Kidney (tissue), 22 donors: ENCODE data around the gene TREM1. TPM values are rescaled to one million over a fixed set of nuclear protein-coding genes. Genes with fewer than 3 reads are reported as not detected.

Experiments
- DNase-seq, 5 donors: peaks; one replicate each; pipeline ENCODE4 v3.0.0-alpha.2; 2013 to 2020
- FAIRE-seq: peaks from 2 replicates; lab custom pipeline; 2012; peaks lifted over from hg19 to GRCh38; lab: Jason Lieb, UNC
- H3K27ac ChIP-seq, 2 donors: one replicate each; pipeline ENCODE4 v1.7.0; 2013; ENCODE audit warnings: low read depth in 2 of 2, low read length in 2 of 2, inconsistent platforms in 1 of 2
- H3K27me3 ChIP-seq: one replicate; pipeline ENCODE4 v1.7.1; 2013; ENCODE audit warnings: low read length, inconsistent platforms; ENCODE audit not compliant: control insufficient read depth, insufficient read depth
- H3K36me3 ChIP-seq, 3 donors: one replicate each; pipeline versions ENCODE4 v1.7.0 to v1.7.1; 2013; ENCODE audit warnings: low read length in 3 of 3, control low read depth in 1 of 3, inconsistent platforms in 1 of 3; ENCODE audit not compliant: insufficient read depth in 3 of 3, control insufficient read depth in 2 of 3
- H3K4me1 ChIP-seq, 3 donors: one replicate each; pipeline versions ENCODE4 v1.7.0 to v1.7.1; 2013; ENCODE audit warnings: low read length in 3 of 3, inconsistent platforms in 1 of 3, low read depth in 1 of 3; ENCODE audit not compliant: control insufficient read depth in 2 of 3, insufficient read depth in 2 of 3
- H3K4me3 ChIP-seq, 3 donors: one replicate each; pipeline versions ENCODE4 v1.7.0 to v1.8.1; 2013; ENCODE audit warnings: low read length in 3 of 3, control low read depth in 1 of 3, inconsistent platforms in 1 of 3
- H3K9ac ChIP-seq, 3 donors: one replicate each; pipeline versions ENCODE4 v1.7.0 to v1.7.1; 2013; ENCODE audit warnings: low read length in 3 of 3, control low read depth in 1 of 3, inconsistent platforms in 1 of 3
- H3K9me3 ChIP-seq, 3 donors: one replicate each; pipeline versions ENCODE4 v1.7.0 to v1.7.1; 2013; ENCODE audit warnings: low read length in 3 of 3, control low read depth in 1 of 3, inconsistent platforms in 1 of 3; ENCODE audit not compliant: control insufficient read depth in 2 of 3, insufficient read depth in 1 of 3
- intact Hi-C: fragments of 100-400 bp; cut with DNase I; formaldehyde crosslinking; loops from one replicate; pipeline ENCODE4 v1.11.1; 2022
- long read RNA-seq, 10 donors: library from polyadenylated mRNA in 1 of 10; unstranded in 1 of 10; transcript quantifications; one replicate each; pipeline ENCODE4 v2.0.0 and lab custom pipeline, GENCODE V29; 2021 to 2026
- polyA plus RNA-seq: library from polyadenylated mRNA; stranded (reverse); fragments of 350-450 nt; fragmentation: Illumina TruSeq; extraction: RNeasy Lipid Tissue Mini Kit (QIAGEN cat#74804); gene quantifications from one replicate; pipeline ENCODE4 v1.2.3, GENCODE V29; 2014; ENCODE audit warnings: low read depth, low replicate concordance; ENCODE audit not compliant: insufficient read depth
- total RNA-seq: library from RNA; stranded (reverse); fragmentation: NEBNext Ultra II Directional; extraction: Animal tissue kit (Norgen Biotek cat#: 25700); gene quantifications from one replicate; pipeline ENCODE4 v1.2.1, GENCODE V29; 2021
- TF ChIP-seq, protein P1 (sequence below): IDR thresholded peaks from 3 replicates; pipeline ENCODE4 v1.5.1; 2012; ENCODE audit warnings: mild to moderate bottlenecking, moderate library complexity, borderline replicate concordance; ENCODE audit not compliant: insufficient read depth; ENCODE audit errors: extremely low read depth
- donor health status: control.
- donor health status: control.
- donor health status: control.
- donor health status: control.
- donor health status: control.
- donor health status: DM: yes; HTN: yes; CAD: no.
- donor health status: Normal renal cell carcinoma (clear cell type).

TREM1 gene
- total RNA-seq = 1.4 TPM
- polyA plus RNA-seq = not detected
- long read RNA-seq, donor 1 = 0 reads
- long read RNA-seq, donor 2 = 0 reads
- long read RNA-seq, donor 3 = 0 reads
- long read RNA-seq, donor 4 = 0 reads
- long read RNA-seq, donor 5 = 0 reads
- long read RNA-seq, donor 6 = 0 reads
- long read RNA-seq, donor 7 = 0 reads
- long read RNA-seq, donor 8 = 0 reads
- long read RNA-seq, donor 9 = 0 reads
- long read RNA-seq, donor 10 = 0 reads

GRCh38 chr6:41286544-41287346, at the start of gene TREM1:
Gene TREM1, minus strand, starts transcription at chr6:41286682. Its CDS starts 27 bp downstream, at chr6:41286655.
- Histone ChIP-seq H3K36me3 (no peaks in the 10 kb centered on the region), H3K27me3 (no peaks in the 10 kb centered on the region), H3K4me3 (no peak within 1 kb of the TSS), H3K9me3 (no peaks in the 10 kb centered on the region), H3K9ac (no peak within 1 kb of the TSS), H3K27ac (no peak within 1 kb of the TSS), H3K4me1 (no peaks in the 10 kb centered on the region)
- TF ChIP-seq, protein P1, sequence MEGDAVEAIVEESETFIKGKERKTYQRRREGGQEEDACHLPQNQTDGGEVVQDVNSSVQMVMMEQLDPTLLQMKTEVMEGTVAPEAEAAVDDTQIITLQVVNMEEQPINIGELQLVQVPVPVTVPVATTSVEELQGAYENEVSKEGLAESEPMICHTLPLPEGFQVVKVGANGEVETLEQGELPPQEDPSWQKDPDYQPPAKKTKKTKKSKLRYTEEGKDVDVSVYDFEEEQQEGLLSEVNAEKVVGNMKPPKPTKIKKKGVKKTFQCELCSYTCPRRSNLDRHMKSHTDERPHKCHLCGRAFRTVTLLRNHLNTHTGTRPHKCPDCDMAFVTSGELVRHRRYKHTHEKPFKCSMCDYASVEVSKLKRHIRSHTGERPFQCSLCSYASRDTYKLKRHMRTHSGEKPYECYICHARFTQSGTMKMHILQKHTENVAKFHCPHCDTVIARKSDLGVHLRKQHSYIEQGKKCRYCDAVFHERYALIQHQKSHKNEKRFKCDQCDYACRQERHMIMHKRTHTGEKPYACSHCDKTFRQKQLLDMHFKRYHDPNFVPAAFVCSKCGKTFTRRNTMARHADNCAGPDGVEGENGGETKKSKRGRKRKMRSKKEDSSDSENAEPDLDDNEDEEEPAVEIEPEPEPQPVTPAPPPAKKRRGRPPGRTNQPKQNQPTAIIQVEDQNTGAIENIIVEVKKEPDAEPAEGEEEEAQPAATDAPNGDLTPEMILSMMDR = no peak
- peak in 2 of 5 donors; percentile 24 to 34 for DNase-seq
- intact Hi-C loops = no loop called here
- no peak for FAIRE-seq

GRCh38 chr6:41335943-41336342, 49.5 kb upstream of the TREM1 start:
- no peaks in the 10 kb centered on the region for H3K27me3 ChIP-seq
- TF ChIP-seq, protein P1 = no peak
- intact Hi-C loops = no loop called here
- no peak overlapping the region for H3K9ac ChIP-seq
- FAIRE-seq (no peak), DNase-seq (no peak)
- no peaks in the 10 kb centered on the region for H3K36me3 ChIP-seq
- no peak overlapping the region for H3K27ac ChIP-seq
- no peaks in the 10 kb centered on the region for H3K9me3 ChIP-seq
- H3K4me1 ChIP-seq = no peaks in the 10 kb centered on the region
- no peak overlapping the region for H3K4me3 ChIP-seq

GRCh38 chr6:41335296-41335695, 48.8 kb upstream of the TREM1 start, which contains the start of gene NCR2:
Gene NCR2, plus strand, starts transcription at chr6:41335608. Its CDS starts 269 bp downstream, at chr6:41335877.
- no peaks in the 10 kb centered on the region for H3K36me3 ChIP-seq
- no peaks in the 10 kb centered on the region for H3K4me1 ChIP-seq
- DNase-seq = no peak
- H3K27ac ChIP-seq = no peak within 1 kb of the TSS
- TF ChIP-seq, protein P1 = no peak
- no peak within 1 kb of the TSS for H3K4me3 ChIP-seq
- no peaks in the 10 kb centered on the region for H3K27me3 ChIP-seq
- no peaks in the 10 kb centered on the region for H3K9me3 ChIP-seq
- intact Hi-C loops = no loop called here
- H3K9ac ChIP-seq = no peak within 1 kb of the TSS
- FAIRE-seq = no peak
